ENCODE data around the gene IFNA16. TPM values are rescaled to one million over a fixed set of nuclear protein-coding genes. Genes with fewer than 3 reads are reported as not detected.
A peak's percentile ranks its signal among the peaks of the same experiment; 100 is the strongest.
"Not testable (repeated sequence)": the region's sequence is repeated elsewhere in the genome, so short reads cannot be mapped to it uniquely, and the experiment has no call there.

IFNA16 gene
- total RNA-seq, 1 donor from 2014 or later, result not detected

DNA sequence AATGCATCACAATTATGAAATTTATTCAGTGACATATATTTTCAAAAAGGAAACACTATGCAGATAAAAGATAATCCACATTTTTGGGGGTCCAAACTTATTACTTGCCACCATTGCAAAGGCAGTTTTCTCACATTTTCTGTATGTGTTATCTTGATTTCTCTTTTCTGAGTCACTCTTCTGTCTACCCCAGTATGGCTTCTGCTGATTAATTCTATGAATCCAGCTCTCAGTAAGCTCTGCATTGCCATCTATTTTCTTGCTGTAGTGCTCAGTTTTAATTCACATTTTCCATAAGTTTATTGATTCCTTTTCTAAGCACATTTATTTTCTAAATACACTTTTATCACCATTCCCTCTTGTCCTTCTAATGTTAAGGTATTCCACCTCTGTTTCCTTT, 11.9 kb downstream of the IFNA16 start:
- Histone ChIP-seq H3K36me3 (no peaks in the 10 kb centered on the region), H3K9me3 (no peaks in the 10 kb centered on the region), H3K4me3 (no peak overlapping the region), H3K27ac (no peak overlapping the region), H3K4me1 (no peaks in the 10 kb centered on the region), H3K27me3 (no peaks in the 10 kb centered on the region)
- TF ChIP-seq, protein P1, sequence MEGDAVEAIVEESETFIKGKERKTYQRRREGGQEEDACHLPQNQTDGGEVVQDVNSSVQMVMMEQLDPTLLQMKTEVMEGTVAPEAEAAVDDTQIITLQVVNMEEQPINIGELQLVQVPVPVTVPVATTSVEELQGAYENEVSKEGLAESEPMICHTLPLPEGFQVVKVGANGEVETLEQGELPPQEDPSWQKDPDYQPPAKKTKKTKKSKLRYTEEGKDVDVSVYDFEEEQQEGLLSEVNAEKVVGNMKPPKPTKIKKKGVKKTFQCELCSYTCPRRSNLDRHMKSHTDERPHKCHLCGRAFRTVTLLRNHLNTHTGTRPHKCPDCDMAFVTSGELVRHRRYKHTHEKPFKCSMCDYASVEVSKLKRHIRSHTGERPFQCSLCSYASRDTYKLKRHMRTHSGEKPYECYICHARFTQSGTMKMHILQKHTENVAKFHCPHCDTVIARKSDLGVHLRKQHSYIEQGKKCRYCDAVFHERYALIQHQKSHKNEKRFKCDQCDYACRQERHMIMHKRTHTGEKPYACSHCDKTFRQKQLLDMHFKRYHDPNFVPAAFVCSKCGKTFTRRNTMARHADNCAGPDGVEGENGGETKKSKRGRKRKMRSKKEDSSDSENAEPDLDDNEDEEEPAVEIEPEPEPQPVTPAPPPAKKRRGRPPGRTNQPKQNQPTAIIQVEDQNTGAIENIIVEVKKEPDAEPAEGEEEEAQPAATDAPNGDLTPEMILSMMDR (IDR thresholded peaks at IDR 0.05), result no peak
- intact Hi-C loops (cut with DNase I), result no loop called here
- DNase-seq (ENCODE audit: low spot score in 2 of 2), result no peak

DNA sequence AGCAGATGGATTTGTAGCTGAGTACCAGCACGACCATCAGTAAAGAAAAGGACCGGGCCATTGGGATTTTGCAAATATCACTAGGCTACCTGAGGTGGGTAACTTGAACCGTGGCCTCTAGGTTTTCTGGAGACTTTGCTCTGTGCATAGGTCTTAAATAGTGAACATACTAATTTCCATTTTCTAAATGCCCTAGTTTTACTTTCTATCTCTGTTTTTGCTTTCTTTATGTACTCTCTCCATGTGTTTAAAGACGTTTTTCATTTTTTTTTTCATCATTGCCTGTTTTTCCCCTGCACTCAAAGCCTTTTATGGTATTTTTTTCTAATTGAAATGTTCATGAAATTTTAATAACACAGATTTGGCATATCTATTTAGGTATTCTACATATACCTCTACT, 15.0 kb downstream of the IFNA16 start, which contains the start of gene IFNA7:
Gene IFNA7, minus strand, starts transcription at position 101 of the 400 bp plus-strand sequence. Its CDS starts 40 bp downstream, at position 61.
- DNase-seq (ENCODE audit: low spot score in 2 of 2); H3K4me1 ChIP-seq; H3K27ac ChIP-seq; H3K27me3 ChIP-seq; intact Hi-C loops (cut with DNase I); H3K9me3 ChIP-seq; H3K4me3 ChIP-seq; H3K36me3 ChIP-seq: not testable (repeated sequence)

DNA sequence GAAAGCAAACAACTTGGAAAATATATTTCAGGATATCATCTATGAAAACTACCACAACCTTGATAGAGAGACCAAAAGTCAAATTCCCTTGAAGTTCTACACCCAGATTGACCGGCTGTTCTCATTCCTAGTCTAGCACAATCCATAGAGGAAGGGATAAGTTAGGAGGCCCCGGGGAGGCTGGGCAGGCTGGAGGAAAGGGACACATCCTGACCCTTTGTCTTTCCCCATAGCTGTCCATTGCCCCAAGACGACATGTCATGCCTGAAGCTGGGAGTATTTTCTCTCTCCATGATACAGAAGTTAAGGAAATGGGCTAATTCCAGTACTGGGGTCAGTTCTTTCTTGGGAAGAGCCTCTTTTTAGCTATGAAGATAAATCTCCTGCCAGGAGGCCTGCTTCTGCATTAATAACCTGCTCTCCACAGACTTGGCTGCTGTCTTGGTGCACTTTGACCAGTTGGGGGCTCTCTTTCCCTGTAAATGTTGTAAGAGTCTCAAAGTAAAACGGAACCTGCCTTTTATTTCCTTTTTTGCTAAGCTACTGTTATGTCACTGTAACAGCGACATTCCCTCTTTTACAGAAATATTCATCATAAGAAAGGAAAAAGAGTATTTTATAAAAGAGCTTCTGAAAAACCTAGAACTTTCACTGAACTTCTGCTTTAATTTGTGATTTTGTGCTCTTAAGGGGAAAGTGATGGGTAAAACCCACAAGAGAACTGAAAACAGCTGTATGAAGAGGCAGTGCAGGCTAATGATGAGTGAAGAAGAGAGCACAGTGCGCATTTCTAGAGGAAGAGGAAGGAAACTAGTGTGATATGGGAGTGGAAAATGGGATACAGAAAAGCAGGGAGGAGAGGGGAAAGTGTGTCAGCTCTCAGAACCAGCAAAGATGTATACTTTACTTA, 22.0 kb downstream of the IFNA16 start:
- H3K27me3 ChIP-seq; H3K27ac ChIP-seq; intact Hi-C loops (cut with DNase I); H3K9me3 ChIP-seq; DNase-seq (ENCODE audit: low spot score in 2 of 2); H3K4me1 ChIP-seq; H3K4me3 ChIP-seq; H3K36me3 ChIP-seq: not testable (repeated sequence)
- TF ChIP-seq, protein P1 (IDR thresholded peaks at IDR 0.05), result peak; percentile 11 to 53 (median 51)

DNA sequence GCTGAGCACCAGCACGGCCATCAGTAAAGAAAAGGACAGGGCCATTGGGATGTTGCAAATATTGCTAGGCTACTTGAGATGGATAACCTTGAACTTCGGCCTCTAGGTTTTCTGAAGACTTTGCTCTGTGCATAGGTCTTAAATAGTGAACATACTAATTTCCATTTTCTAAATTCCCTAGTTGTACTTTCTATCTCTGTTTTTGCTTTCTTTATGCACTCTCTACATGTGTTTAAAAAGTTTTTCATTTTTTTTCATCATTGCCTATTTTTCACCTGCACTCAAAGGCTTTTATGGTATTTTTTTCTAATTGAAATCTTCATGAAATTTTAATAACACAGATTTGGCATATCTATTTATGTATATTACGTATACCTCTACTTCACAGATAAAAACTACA, 29.6 kb downstream of the IFNA16 start, which contains the start of gene IFNA4:
Gene IFNA4, minus strand, starts transcription at position 101 of the 400 bp plus-strand sequence. Its CDS starts 56 bp downstream, at position 45.
- H3K4me3 ChIP-seq; H3K9me3 ChIP-seq; H3K36me3 ChIP-seq; H3K4me1 ChIP-seq; DNase-seq (ENCODE audit: low spot score in 2 of 2); H3K27ac ChIP-seq; H3K27me3 ChIP-seq; intact Hi-C loops (cut with DNase I): not testable (repeated sequence)

DNA sequence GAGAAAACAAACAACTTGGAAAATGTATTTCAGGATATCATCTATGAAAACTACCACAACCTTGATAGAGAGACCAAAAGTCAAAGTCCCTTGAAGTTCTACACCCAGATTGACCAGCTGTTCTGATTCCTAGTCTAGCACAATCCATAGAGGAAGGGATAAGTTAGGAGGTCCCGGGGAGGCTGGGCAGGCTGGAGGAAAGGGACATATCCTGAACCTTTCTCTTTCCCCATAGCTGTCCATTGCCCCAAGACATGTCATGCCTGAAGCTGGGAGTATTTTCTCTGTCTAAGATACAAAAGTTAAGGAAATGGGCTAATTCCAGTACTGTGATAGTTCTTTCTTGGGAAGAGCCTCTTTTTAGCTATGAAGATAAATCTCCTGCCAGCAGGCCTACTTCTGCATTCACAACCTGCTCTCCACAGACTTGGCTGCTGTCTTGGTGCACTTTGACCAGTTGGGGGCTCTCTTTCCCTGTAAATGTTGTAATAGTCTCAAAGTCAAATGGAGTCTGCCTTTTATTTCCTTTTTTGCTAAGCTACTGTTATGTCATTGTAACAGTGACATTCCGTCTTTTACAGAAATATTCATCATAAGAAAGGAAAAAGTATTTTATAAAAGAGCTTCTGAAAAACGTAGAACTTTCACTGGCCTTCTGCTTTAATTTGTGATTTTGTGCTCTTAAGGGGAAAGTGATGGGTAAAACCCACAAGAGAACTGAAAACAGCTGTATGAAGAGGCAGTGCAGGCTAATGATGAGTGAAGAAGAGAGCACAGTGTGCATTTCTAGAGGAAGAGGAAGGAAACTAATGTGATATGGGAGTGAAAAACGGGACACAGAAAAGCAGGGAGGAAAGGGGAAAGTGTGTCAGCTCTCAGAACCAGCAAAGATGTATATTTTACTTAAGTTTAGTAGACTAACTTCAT, 34.0 kb downstream of the IFNA16 start:
- H3K27me3 ChIP-seq; H3K4me1 ChIP-seq; H3K36me3 ChIP-seq; H3K4me3 ChIP-seq; H3K9me3 ChIP-seq; intact Hi-C loops (cut with DNase I); H3K27ac ChIP-seq; DNase-seq (ENCODE audit: low spot score in 2 of 2): not testable (repeated sequence)
- TF ChIP-seq, protein P1 (IDR thresholded peaks at IDR 0.05), result peak in 2 of 3 experiments; percentile 24 to 37

DNA sequence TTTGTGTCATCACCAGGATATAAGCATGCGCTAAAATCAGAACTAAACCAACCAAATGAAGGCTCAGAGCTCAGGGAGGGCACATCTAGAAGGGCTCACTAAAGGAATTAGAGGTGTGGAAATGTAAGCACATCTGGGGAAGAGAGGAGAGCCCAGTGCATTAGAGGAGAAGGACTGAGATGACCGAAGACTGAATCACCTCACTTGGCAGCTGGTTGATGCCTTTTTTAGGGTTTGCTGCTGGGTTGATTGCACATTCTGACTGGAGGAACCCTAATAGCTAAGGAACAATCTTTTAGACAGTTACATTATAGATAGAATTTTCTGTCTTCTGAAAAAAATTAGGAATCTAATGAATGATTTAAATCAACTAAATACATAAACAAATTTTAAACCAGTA, 42.4 kb downstream of the IFNA16 start:
- Histone ChIP-seq H3K4me3 (no peak overlapping the region), H3K9me3 (no peaks in the 10 kb centered on the region), H3K4me1 (no peaks in the 10 kb centered on the region), H3K27ac (no peak overlapping the region), H3K27me3 (no peaks in the 10 kb centered on the region), H3K36me3 (no peaks in the 10 kb centered on the region)
- TF ChIP-seq, protein P1 (IDR thresholded peaks at IDR 0.05), result no peak
- no peak for DNase-seq (ENCODE audit: low spot score in 2 of 2)
- intact Hi-C loops (cut with DNase I), result no loop called here
